ENCODE measurements around the gene HM13.

DNA sequence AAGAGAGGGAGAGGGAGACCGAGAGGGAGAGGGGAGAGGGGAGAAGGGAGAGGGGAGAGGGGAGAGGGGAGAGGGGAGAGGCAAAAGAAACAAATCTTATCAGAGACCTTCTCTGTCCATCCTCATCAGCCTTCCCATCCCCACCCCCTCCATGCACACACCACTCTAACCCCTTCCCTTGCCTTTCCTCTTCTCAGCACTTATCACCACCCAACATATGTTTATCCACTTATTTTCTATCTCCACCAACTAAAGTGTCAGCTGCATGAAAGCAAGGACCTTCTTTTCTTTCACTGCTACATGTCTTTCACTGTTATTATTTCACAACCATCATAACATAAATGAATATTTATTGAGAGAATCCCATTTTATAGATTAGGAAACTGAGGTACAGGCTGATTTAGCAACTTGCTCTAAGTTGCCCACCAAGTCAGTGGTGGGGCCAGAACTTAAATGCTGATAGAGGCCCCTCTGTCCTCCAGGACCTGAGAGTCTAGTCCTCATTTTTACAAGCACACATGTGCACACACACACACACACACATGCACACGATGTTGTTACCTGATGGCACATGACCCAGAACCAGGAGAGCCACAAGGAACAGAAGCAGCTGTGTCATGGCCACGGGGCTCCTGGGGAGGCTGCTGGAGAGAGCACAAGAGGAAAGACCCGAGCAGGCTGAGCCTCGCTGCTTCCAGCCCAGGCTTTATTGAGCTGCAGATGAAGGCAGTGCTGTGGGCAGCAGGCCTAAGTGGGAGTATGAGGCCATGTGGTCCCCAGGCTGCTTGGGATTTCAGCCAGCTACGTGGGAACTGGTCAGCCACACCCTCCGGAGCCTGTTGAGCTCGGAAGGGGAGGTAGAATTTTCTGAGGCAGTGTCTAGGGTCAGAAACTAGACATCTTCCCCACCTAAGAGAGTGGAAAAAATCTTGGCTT lies 41.6 kb upstream of the HM13 start:
- TF ChIP-seq, protein P1, sequence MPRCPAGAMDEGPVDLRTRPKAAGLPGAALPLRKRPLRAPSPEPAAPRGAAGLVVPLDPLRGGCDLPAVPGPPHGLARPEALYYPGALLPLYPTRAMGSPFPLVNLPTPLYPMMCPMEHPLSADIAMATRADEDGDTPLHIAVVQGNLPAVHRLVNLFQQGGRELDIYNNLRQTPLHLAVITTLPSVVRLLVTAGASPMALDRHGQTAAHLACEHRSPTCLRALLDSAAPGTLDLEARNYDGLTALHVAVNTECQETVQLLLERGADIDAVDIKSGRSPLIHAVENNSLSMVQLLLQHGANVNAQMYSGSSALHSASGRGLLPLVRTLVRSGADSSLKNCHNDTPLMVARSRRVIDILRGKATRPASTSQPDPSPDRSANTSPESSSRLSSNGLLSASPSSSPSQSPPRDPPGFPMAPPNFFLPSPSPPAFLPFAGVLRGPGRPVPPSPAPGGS (IDR thresholded peaks at IDR 0.05), result no peak
- no peak for TF ChIP-seq CEBPB (IDR thresholded peaks at IDR 0.05)
- TF ChIP-seq, protein P2, sequence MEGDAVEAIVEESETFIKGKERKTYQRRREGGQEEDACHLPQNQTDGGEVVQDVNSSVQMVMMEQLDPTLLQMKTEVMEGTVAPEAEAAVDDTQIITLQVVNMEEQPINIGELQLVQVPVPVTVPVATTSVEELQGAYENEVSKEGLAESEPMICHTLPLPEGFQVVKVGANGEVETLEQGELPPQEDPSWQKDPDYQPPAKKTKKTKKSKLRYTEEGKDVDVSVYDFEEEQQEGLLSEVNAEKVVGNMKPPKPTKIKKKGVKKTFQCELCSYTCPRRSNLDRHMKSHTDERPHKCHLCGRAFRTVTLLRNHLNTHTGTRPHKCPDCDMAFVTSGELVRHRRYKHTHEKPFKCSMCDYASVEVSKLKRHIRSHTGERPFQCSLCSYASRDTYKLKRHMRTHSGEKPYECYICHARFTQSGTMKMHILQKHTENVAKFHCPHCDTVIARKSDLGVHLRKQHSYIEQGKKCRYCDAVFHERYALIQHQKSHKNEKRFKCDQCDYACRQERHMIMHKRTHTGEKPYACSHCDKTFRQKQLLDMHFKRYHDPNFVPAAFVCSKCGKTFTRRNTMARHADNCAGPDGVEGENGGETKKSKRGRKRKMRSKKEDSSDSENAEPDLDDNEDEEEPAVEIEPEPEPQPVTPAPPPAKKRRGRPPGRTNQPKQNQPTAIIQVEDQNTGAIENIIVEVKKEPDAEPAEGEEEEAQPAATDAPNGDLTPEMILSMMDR (IDR thresholded peaks at IDR 0.05), result no peak
- no peak for TF ChIP-seq RFX5 (IDR thresholded peaks at IDR 0.05)
- TF ChIP-seq POLR2A (IDR thresholded peaks at IDR 0.05; ENCODE audit: low read length), result no peak

Measured in A549 (cell line).